ENCODE data around the gene SOX21.
"Not testable (repeated sequence)": the region's sequence is repeated elsewhere in the genome, so short reads cannot be mapped to it uniquely, and the experiment has no call there.

Gene SOX21

GRCh38 chr13:94712287-94712811 is at the start of gene SOX21:
Gene SOX21, minus strand, starts transcription at chr13:94712545. Its CDS starts 496 bp downstream, at chr13:94712049.
- DNase-seq (ENCODE audit: low read depth): no peak

GRCh38 chr13:94761407-94761806 is 49.1 kb upstream of the SOX21 start:
- DNase-seq (ENCODE audit: low read depth): no peak

GRCh38 chr13:94759120-94759728 is 46.9 kb upstream of the SOX21 start:
- DNase-seq (ENCODE audit: low read depth): no peak

- DNase-seq (ENCODE audit: low read depth): no peak
These were observed 46.2 kb upstream of the SOX21 start for GRCh38 chr13:94758436-94758960.

- no peak for DNase-seq (ENCODE audit: low read depth)
These were observed 41.0 kb upstream of the SOX21 start for GRCh38 chr13:94753327-94753726.

GRCh38 chr13:94749162-94749561 is 36.8 kb upstream of the SOX21 start:
- DNase-seq (ENCODE audit: low read depth): no peak

- no peak for DNase-seq (ENCODE audit: low read depth)
These were observed 26.9 kb upstream of the SOX21 start for GRCh38 chr13:94739235-94739634.

GRCh38 chr13:94731028-94731427 is 18.7 kb upstream of the SOX21 start:
- DNase-seq (ENCODE audit: low read depth): no peak

GRCh38 chr13:94729941-94730340 is 17.6 kb upstream of the SOX21 start:
- DNase-seq (ENCODE audit: low read depth): not testable (repeated sequence)

- DNase-seq (ENCODE audit: low read depth): no peak
These were observed 14.1 kb upstream of the SOX21 start for GRCh38 chr13:94726425-94726824.

- DNase-seq (ENCODE audit: low read depth): no peak
These were observed 10.4 kb upstream of the SOX21 start for GRCh38 chr13:94722609-94723345.

GRCh38 chr13:94718697-94719096 is 6.4 kb upstream of the SOX21 start:
- not testable (repeated sequence) for DNase-seq (ENCODE audit: low read depth)

GRCh38 chr13:94717916-94718315 is 5.6 kb upstream of the SOX21 start:
- no peak for DNase-seq (ENCODE audit: low read depth)

GRCh38 chr13:94716016-94716415 is 3.7 kb upstream of the SOX21 start:
- no peak for DNase-seq (ENCODE audit: low read depth)

- DNase-seq (ENCODE audit: low read depth): no peak
These were observed 1.3 kb upstream of the SOX21 start for GRCh38 chr13:94713561-94714182.

- no peak for DNase-seq (ENCODE audit: low read depth)
These were observed 641 bp upstream of the SOX21 start for GRCh38 chr13:94712812-94713560.

- no peak for DNase-seq (ENCODE audit: low read depth)
These were observed 621 bp downstream of the SOX21 start for GRCh38 chr13:94711561-94712286.

GRCh38 chr13:94710881-94711560 is 1.3 kb downstream of the SOX21 start:
- DNase-seq (ENCODE audit: low read depth): no peak

- DNase-seq (ENCODE audit: low read depth): no peak
These were observed 2.1 kb downstream of the SOX21 start for GRCh38 chr13:94710065-94710781.
